Neural cell (in vitro differentiated cells): ENCODE measurements around the gene MTHFD1L. TPM values are rescaled to one million over a fixed set of nuclear protein-coding genes. Genes with fewer than 3 reads are reported as not detected.

ENCODE experiments used
- H2AFZ ChIP-seq: fragments of 200-600, 300-800 bp; sonication (generic), shearing (Covaris generic); 2 replicates; pipeline ENCODE4 v1.6.0; 2014; ENCODE audit warnings: low read depth, mild to moderate bottlenecking, antibody characterized with exemption, low read length, moderate library complexity
- H3F3A ChIP-seq: fragments of 200-600 bp; shearing (Covaris generic); 2 replicates; pipeline ENCODE4 v1.6.1; 2016; ENCODE audit warnings: mild to moderate bottlenecking, moderate library complexity, mixed read lengths, antibody characterized with exemption, low read length; ENCODE audit not compliant: insufficient read depth, poor library complexity, severe bottlenecking
- H3K27ac ChIP-seq: fragments of 200-600, 300-800 bp; sonication (generic), shearing (Covaris generic); 2 replicates; pipeline ENCODE4 v1.5.1; 2014; ENCODE audit warnings: mild to moderate bottlenecking, low read length, moderate library complexity
- H3K27me3 ChIP-seq: fragments of 300-800, 200-600 bp; sonication (generic), shearing (Covaris generic); 2 replicates; pipeline ENCODE4 v1.6.0; 2014; ENCODE audit warnings: mild to moderate bottlenecking, low read depth, low read length, moderate library complexity; ENCODE audit not compliant: insufficient read depth
- H3K36me3 ChIP-seq: fragments of 300-800, 200-600 bp; sonication (generic), shearing (Covaris generic); 2 replicates; pipeline ENCODE4 v1.5.1; 2014; ENCODE audit warnings: mild to moderate bottlenecking, antibody characterized with exemption, low read length, moderate library complexity; ENCODE audit not compliant: insufficient read depth
- H3K4me2 ChIP-seq: fragments of 300-800, 200-600 bp; sonication (generic), shearing (Covaris generic); 2 replicates; pipeline ENCODE4 v1.6.0; 2014; ENCODE audit warnings: mild to moderate bottlenecking, low read length
- H3K4me3 ChIP-seq: fragments of 300-800, 200-600 bp; sonication (generic), shearing (Covaris generic); 2 replicates; pipeline ENCODE4 v1.5.1; 2014; ENCODE audit warnings: mild to moderate bottlenecking, low read length, moderate library complexity
- H3K79me2 ChIP-seq: fragments of 200-600 bp; shearing (Covaris generic); replicated peaks from 2 replicates; pipeline ENCODE4 v1.6.0; 2014; ENCODE audit warnings: mild to moderate bottlenecking, low read length, moderate library complexity; ENCODE audit not compliant: insufficient read depth
- H3K9ac ChIP-seq: fragments of 300-800, 200-600 bp; sonication (generic), shearing (Covaris generic); 2 replicates; pipeline ENCODE4 v1.6.1; 2016; ENCODE audit warnings: mild to moderate bottlenecking, low read length, mixed read lengths
- H3K9me2 ChIP-seq: fragments of 200-600 bp; shearing (Covaris generic); 2 replicates; pipeline ENCODE4 v1.6.1; 2016; ENCODE audit warnings: mild to moderate bottlenecking, low read length, mixed read lengths; ENCODE audit not compliant: insufficient read depth
- H3K9me3 ChIP-seq: fragments of 200-600, 300-800 bp; sonication (generic), shearing (Covaris generic); 2 replicates; pipeline ENCODE4 v1.6.1; 2016; ENCODE audit warnings: mild to moderate bottlenecking, mixed run types, low read length, moderate library complexity, mixed read lengths
- H4K20me1 ChIP-seq: fragments of 200-600 bp; shearing (Covaris generic); 2 replicates; pipeline ENCODE4 v1.6.1; 2016; ENCODE audit warnings: mild to moderate bottlenecking, mixed run types; ENCODE audit not compliant: insufficient read depth
- CTCF ChIP-seq: fragments of 450-650 bp; IDR thresholded peaks from 2 replicates; pipeline ENCODE4 v1.5.1; 2014; ENCODE audit warnings: antibody characterized with exemption, mild to moderate bottlenecking, moderate library complexity; ENCODE audit not compliant: poor library complexity, severe bottlenecking
- EP300 ChIP-seq: fragments of 450-650 bp; conservative IDR thresholded peaks from 2 replicates; pipeline ENCODE4 v1.6.1; 2014; ENCODE audit warnings: antibody characterized with exemption, mild to moderate bottlenecking, moderate library complexity; ENCODE audit not compliant: poor library complexity, severe bottlenecking
- EZH2 ChIP-seq: fragments of 200-600, 300-800 bp; shearing (Covaris generic), sonication (generic); IDR thresholded peaks from 2 replicates; pipeline ENCODE4 v1.6.1; 2014; ENCODE audit warnings: antibody characterized with exemption, low read length, borderline replicate concordance, mild to moderate bottlenecking; ENCODE audit not compliant: insufficient read depth, poor library complexity, severe bottlenecking
- MXI1 ChIP-seq: fragments of 450-650 bp; conservative IDR thresholded peaks from 2 replicates; pipeline ENCODE4 v1.6.1; 2014; ENCODE audit warnings: antibody characterized with exemption, mild to moderate bottlenecking; ENCODE audit not compliant: poor library complexity, severe bottlenecking
- POLR2AphosphoS5 ChIP-seq: IDR thresholded peaks from 2 replicates; pipeline ENCODE4 v1.6.1; 2012
- RAD21 ChIP-seq: fragments of 450-650 bp; conservative IDR thresholded peaks from 2 replicates; pipeline ENCODE4 v1.6.1; 2014; ENCODE audit warnings: antibody characterized with exemption, mild to moderate bottlenecking, moderate library complexity
- REST ChIP-seq: IDR thresholded peaks from 2 replicates; pipeline ENCODE4 v1.6.1; 2012; ENCODE audit warnings: borderline replicate concordance
- SMC3 ChIP-seq: fragments of 450-650 bp; conservative IDR thresholded peaks from 2 replicates; pipeline ENCODE4 v1.6.1; 2014; ENCODE audit warnings: antibody characterized with exemption, mild to moderate bottlenecking, moderate library complexity; ENCODE audit not compliant: poor library complexity
- TAF1 ChIP-seq: IDR thresholded peaks from 2 replicates; pipeline ENCODE4 v1.6.1; 2012; ENCODE audit warnings: low read depth
- polyA plus RNA-seq: library from polyadenylated mRNA; depleted of rRNA; stranded (reverse); fragments of >200 nt; gene quantifications from 2 replicates; pipeline ENCODE4 v1.2.3, GENCODE V29; 2014

MTHFD1L gene
- polyA plus RNA-seq, 1 donor from 2014 or later: 6.3 TPM

GRCh38 chr6:150967910-150968309 is 102.4 kb downstream of the MTHFD1L start:
- Histone ChIP-seq H3F3A (no peaks in the 10 kb centered on the region), H3K9me2 (no peaks in the 10 kb centered on the region), H3K9me3 (no peaks in the 10 kb centered on the region), H3K79me2 (no peaks in the 10 kb centered on the region), H3K36me3 (no peaks in the 10 kb centered on the region), H2AFZ (no peak overlapping the region), H4K20me1 (no peaks in the 10 kb centered on the region), H3K4me2 (no peak overlapping the region), H3K4me3 (no peak overlapping the region), H3K27me3 (no peaks in the 10 kb centered on the region), H3K9ac (no peak overlapping the region), H3K27ac (no peak overlapping the region)
- TF ChIP-seq SMC3 (no peak), EP300 (no peak), POLR2AphosphoS5 (no peak), CTCF (no peak)

- TF ChIP-seq REST (no peak), CTCF (no peak), TAF1 (no peak), RAD21 (no peak), EZH2 (no peak), EP300 (no peak), POLR2AphosphoS5 (no peak), MXI1 (no peak), SMC3 (no peak)
- no peaks in the 10 kb centered on the region for H3F3A ChIP-seq
- H3K9ac ChIP-seq: no peak overlapping the region
- no peaks in the 10 kb centered on the region for H4K20me1 ChIP-seq
- no peak overlapping the region for H3K4me3 ChIP-seq
- no peaks in the 10 kb centered on the region for H3K9me2 ChIP-seq
- H3K9me3 ChIP-seq: no peaks in the 10 kb centered on the region
- H3K27me3 ChIP-seq: no peaks in the 10 kb centered on the region
- H3K27ac ChIP-seq: no peak overlapping the region
- H3K79me2 ChIP-seq: no peaks in the 10 kb centered on the region
- no peak overlapping the region for H2AFZ ChIP-seq
- no peak overlapping the region for H3K4me2 ChIP-seq
- H3K36me3 ChIP-seq: no peaks in the 10 kb centered on the region
Measured at GRCh38 chr6:150969901-150970300, 104.4 kb downstream of the MTHFD1L start.
